A673 (cell line): ENCODE measurements around the gene SPCS2. TPM values are rescaled to one million over a fixed set of nuclear protein-coding genes. Genes with fewer than 3 reads are reported as not detected.

ENCODE experiments used
- BruUV-seq: library from RNA; stranded (reverse); fragments of 400-500 nt; replicated peaks from 2 replicates; lab custom pipeline; 2021; lab: Mats Ljungman, UMichigan
- CTCF ChIA-PET: fragments of 300-600 bp; sonication (Branson Sonifier 250); formaldehyde crosslinking; loops from one replicate; lab custom pipeline; 2022; ENCODE audit warnings: antibody characterized with exemption; lab: Charles Lee
- POLR2A ChIA-PET: fragments of 300-600 bp; sonication (Branson Sonifier 250); formaldehyde crosslinking; loops from one replicate; lab custom pipeline; 2022; ENCODE audit warnings: antibody characterized with exemption; ENCODE audit not compliant: low non-redundant PET; lab: Charles Lee
- DNase-seq: peaks from one replicate; pipeline ENCODE4 v3.0.0-alpha.2; 2015; ENCODE audit warnings: low spot score
- H3K27ac ChIP-seq: fragments of 200-600 bp; sonication (generic); 2 replicates; pipeline ENCODE4 v1.5.1; 2016; ENCODE audit warnings: mixed run types, low read depth, mild to moderate bottlenecking, mixed read lengths, antibody characterized with exemption, low read length; ENCODE audit not compliant: poor library complexity, severe bottlenecking
- H3K27me3 ChIP-seq: fragments of 200-600 bp; sonication (generic); replicated peaks from 2 replicates; pipeline ENCODE4 v1.6.1; 2017; ENCODE audit warnings: mixed run types, low read depth, mild to moderate bottlenecking, mixed read lengths, antibody characterized with exemption, low read length; ENCODE audit not compliant: insufficient read depth, poor library complexity
- H3K36me3 ChIP-seq: fragments of 200-600 bp; sonication (generic); 2 replicates; pipeline ENCODE4 v1.6.1; 2016; ENCODE audit warnings: mixed run types, mild to moderate bottlenecking, mixed read lengths, antibody characterized with exemption, low read length; ENCODE audit not compliant: insufficient read depth, poor library complexity, severe bottlenecking
- H3K4me1 ChIP-seq: fragments of 200-600 bp; sonication (generic); 2 replicates; pipeline ENCODE4 v1.6.1; 2017; ENCODE audit warnings: mixed run types, mild to moderate bottlenecking, mixed read lengths, antibody characterized with exemption, low read length; ENCODE audit not compliant: insufficient read depth, poor library complexity, severe bottlenecking
- H3K4me3 ChIP-seq: fragments of 200-600 bp; sonication (generic); 2 replicates; pipeline ENCODE4 v1.5.1; 2016; ENCODE audit warnings: low read depth, mixed run types, mild to moderate bottlenecking, mixed read lengths, low read length; ENCODE audit not compliant: poor library complexity, severe bottlenecking
- H3K9me3 ChIP-seq: fragments of 200-600 bp; sonication (generic); 2 replicates; pipeline ENCODE4 v1.6.1; 2016; ENCODE audit warnings: mixed run types, low read depth, mild to moderate bottlenecking, mixed read lengths, antibody characterized with exemption, low read length; ENCODE audit not compliant: poor library complexity, severe bottlenecking
- EZH2 ChIP-seq: fragments of 200-600 bp; sonication (generic); IDR thresholded peaks from 2 replicates; pipeline ENCODE4 v1.6.1; 2017; ENCODE audit warnings: borderline replicate concordance, low read depth, mild to moderate bottlenecking, mixed read lengths, antibody characterized with exemption, low read length; ENCODE audit not compliant: poor library complexity, severe bottlenecking
- intact Hi-C: fragments of 100-400 bp; cut with micrococcal nuclease; formaldehyde crosslinking; loops from one replicate; pipeline ENCODE4 v1.10.0; 2022; ENCODE audit not compliant: unreplicated experiment
- total RNA-seq: library from RNA; stranded (reverse); gene quantifications from 2 replicates; pipeline ENCODE4 v1.2.3, GENCODE V29; 2021
- TF ChIP-seq, protein P1 (sequence below): fragments of 300-800, 200-600 bp; sonication (generic); conservative IDR thresholded peaks from 2 replicates; pipeline ENCODE4 v1.5.1; 2017; ENCODE audit warnings: low read depth, mild to moderate bottlenecking, antibody characterized with exemption, low read length, moderate library complexity, mixed read lengths

The SPCS2 gene
- total RNA-seq, 1 experiment from 2014 or later = 241 TPM

DNA sequence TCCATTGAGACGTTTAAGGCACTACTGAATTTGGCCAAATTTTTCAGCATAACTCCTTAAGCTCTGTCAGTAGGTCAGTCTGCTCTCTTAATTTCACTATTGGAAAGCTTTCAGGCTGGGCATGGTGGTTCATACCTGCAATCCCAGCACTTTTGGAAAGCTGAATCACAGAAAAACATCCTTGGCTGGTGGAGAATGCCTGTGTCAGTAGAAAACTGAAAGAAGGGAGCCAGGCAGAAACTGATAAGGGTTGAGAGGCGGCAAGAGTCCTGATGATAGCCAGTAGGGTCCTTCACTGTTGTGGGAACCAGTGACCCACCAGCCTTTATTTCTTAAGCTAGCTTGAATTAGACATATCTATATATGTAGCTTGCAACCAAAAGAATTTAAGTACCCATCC lies 62.3 kb downstream of the SPCS2 start:
- DNase-seq = no peak
- ChIA-PET CTCF (no interaction called here), POLR2A (no interaction called here)
- no peaks in the 10 kb centered on the region for H3K27me3 ChIP-seq
- no peak overlapping the region for H3K27ac ChIP-seq
- intact Hi-C loops = no loop called here
- H3K4me1 ChIP-seq = no peaks in the 10 kb centered on the region
- H3K9me3 ChIP-seq = no peaks in the 10 kb centered on the region
- peaks cover 4% of the 10 kb centered on the region for H3K36me3 ChIP-seq
- no peak overlapping the region for H3K4me3 ChIP-seq
- BruUV-seq = no TSS peak
- no peak for TF ChIP-seq EZH2
- TF ChIP-seq, protein P1, sequence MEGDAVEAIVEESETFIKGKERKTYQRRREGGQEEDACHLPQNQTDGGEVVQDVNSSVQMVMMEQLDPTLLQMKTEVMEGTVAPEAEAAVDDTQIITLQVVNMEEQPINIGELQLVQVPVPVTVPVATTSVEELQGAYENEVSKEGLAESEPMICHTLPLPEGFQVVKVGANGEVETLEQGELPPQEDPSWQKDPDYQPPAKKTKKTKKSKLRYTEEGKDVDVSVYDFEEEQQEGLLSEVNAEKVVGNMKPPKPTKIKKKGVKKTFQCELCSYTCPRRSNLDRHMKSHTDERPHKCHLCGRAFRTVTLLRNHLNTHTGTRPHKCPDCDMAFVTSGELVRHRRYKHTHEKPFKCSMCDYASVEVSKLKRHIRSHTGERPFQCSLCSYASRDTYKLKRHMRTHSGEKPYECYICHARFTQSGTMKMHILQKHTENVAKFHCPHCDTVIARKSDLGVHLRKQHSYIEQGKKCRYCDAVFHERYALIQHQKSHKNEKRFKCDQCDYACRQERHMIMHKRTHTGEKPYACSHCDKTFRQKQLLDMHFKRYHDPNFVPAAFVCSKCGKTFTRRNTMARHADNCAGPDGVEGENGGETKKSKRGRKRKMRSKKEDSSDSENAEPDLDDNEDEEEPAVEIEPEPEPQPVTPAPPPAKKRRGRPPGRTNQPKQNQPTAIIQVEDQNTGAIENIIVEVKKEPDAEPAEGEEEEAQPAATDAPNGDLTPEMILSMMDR = no peak

DNA sequence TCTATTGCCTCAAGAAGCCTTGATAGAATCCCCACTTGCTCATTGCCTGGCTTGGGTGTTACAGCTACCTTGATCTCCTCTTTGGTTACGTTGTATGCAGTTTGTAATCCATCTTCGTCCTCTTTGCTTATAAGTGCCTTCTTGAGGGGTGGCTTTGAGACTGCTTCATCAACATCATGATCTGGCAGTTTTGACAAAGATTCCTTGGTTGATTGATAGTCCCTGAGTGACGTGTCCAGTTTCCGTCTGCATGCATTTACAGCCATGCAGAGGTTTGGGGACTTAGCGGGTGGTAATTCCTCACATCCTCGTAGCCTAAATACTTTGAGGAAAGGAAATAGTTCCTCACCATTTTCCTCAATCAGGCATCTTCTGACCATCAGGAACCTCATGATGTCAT lies 62.8 kb downstream of the SPCS2 start:
- ChIA-PET POLR2A (no interaction called here), CTCF (no interaction called here)
- intact Hi-C loops = no loop called here
- Histone ChIP-seq H3K27me3 (no peaks in the 10 kb centered on the region), H3K27ac (no peak overlapping the region), H3K9me3 (no peaks in the 10 kb centered on the region), H3K36me3 (peaks cover 4% of the 10 kb centered on the region), H3K4me1 (no peaks in the 10 kb centered on the region), H3K4me3 (no peak overlapping the region)
- no TSS peak for BruUV-seq
- TF ChIP-seq, protein P1 = no peak
- no peak for TF ChIP-seq EZH2
- DNase-seq = no peak

DNA sequence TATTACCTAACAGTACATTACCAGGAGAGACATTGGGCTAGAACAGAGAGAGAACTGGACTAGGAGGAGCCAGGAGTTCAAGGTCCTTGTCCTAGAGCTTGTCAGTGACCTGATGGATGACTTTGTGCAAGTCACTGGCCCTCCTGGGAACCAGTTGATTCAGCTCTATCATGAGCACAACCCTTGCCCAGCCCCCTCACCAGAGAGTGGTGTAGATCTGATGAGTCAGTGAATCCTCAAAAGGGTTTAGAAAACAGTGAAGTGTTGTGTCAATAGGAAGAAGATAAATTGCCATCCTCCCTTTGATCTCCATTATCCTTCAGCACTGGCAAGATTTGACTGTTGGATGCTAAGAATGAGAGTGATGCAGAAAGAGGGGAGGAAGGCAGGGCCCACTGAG lies 64.0 kb downstream of the SPCS2 start:
- ChIA-PET POLR2A (no interaction called here), CTCF (interaction anchor here (0.9 kb wide), 1 partner anchor 10 kb away, joined by 3 read pairs; no protein-coding TSS in a partner anchor)
- no peaks in the 10 kb centered on the region for H3K36me3 ChIP-seq
- H3K4me3 ChIP-seq = no peak overlapping the region
- no peaks in the 10 kb centered on the region for H3K27me3 ChIP-seq
- no peak for DNase-seq
- no peak overlapping the region for H3K27ac ChIP-seq
- H3K9me3 ChIP-seq = no peaks in the 10 kb centered on the region
- BruUV-seq = no TSS peak
- no peaks in the 10 kb centered on the region for H3K4me1 ChIP-seq
- TF ChIP-seq EZH2 = no peak
- TF ChIP-seq, protein P1 = no peak
- intact Hi-C loops = no loop called here
